CD14-positive monocyte (primary cell): Measurements from ENCODE around the gene VAV2. TPM values are rescaled to one million over a fixed set of nuclear protein-coding genes. Genes with fewer than 3 reads are reported as not detected.

Source experiments
- DNase-seq, 3 donors: peaks; one replicate each; pipeline ENCODE4 v3.0.0-alpha.2; 2011 to 2022
- H2AFZ ChIP-seq: 2 replicates; pipeline ENCODE4 v1.6.0; 2012; ENCODE audit warnings: mild to moderate bottlenecking, low read depth, low read length, inconsistent platforms; ENCODE audit not compliant: insufficient read depth, poor library complexity, severe bottlenecking
- H3K27ac ChIP-seq, 2 donors: 1 replicate in 1 of 2; 2 replicates in 1 of 2; pipeline ENCODE4 v1.5.1; 2012 to 2013; ENCODE audit warnings: low read length in 2 of 2, control low read depth in 1 of 2, inconsistent platforms in 1 of 2, low read depth in 1 of 2, mild to moderate bottlenecking in 1 of 2
- H3K27me3 ChIP-seq, 2 donors: one replicate each; pipeline versions ENCODE4 v1.6.0 to v1.6.1; 2011 to 2013; ENCODE audit warnings: low read length in 2 of 2; ENCODE audit not compliant: control insufficient read depth in 2 of 2, insufficient read depth in 2 of 2
- H3K36me3 ChIP-seq, 2 donors: replicated peaks in 1 of 2; 1 replicate in 1 of 2; 2 replicates in 1 of 2; pipeline versions ENCODE4 v1.5.1 to v1.6.1; 2012 to 2013; ENCODE audit warnings: low read length in 2 of 2, control low read depth in 1 of 2, inconsistent platforms in 1 of 2, mild to moderate bottlenecking in 1 of 2; ENCODE audit not compliant: insufficient read depth in 2 of 2, control insufficient read depth in 1 of 2
- H3K4me1 ChIP-seq, 2 donors: 1 replicate in 1 of 2; 2 replicates in 1 of 2; pipeline versions ENCODE4 v1.5.1 to v1.6.1; 2012 to 2013; ENCODE audit warnings: low read length in 2 of 2, control low read depth in 1 of 2, inconsistent platforms in 1 of 2, mild to moderate bottlenecking in 1 of 2, moderate library complexity in 1 of 2; ENCODE audit not compliant: insufficient read depth in 2 of 2, control insufficient read depth in 1 of 2
- H3K4me2 ChIP-seq: replicated peaks from 2 replicates; pipeline ENCODE3; 2012; ENCODE audit warnings: low read length, moderate library complexity, mild to moderate bottlenecking; ENCODE audit not compliant: poor library complexity, severe bottlenecking; ENCODE audit errors: extremely low read depth
- H3K4me3 ChIP-seq, 3 experiments: fragments of 200-600 bp in 1 of 3; sonication (generic) in 1 of 3; replicated peaks in 1 of 3; 1 replicate in 2 of 3; 2 replicates in 1 of 3; pipeline ENCODE4 v1.5.1; 2011 to 2013; ENCODE audit warnings: low read length in 3 of 3, mild to moderate bottlenecking in 3 of 3, control low read depth in 2 of 3, low read depth in 2 of 3, inconsistent platforms in 1 of 3, moderate library complexity in 1 of 3
- H3K79me2 ChIP-seq: 2 replicates; pipeline ENCODE4 v1.6.0; 2012; ENCODE audit warnings: mild to moderate bottlenecking, control low read depth, inconsistent platforms, low read length, moderate library complexity; ENCODE audit not compliant: insufficient read depth
- H3K9ac ChIP-seq: 2 replicates; pipeline ENCODE4 v1.6.0; 2017; ENCODE audit warnings: low read length, mild to moderate bottlenecking; ENCODE audit not compliant: insufficient read depth, poor library complexity, severe bottlenecking
- H3K9me3 ChIP-seq, 2 donors: replicated peaks in 1 of 2; 1 replicate in 1 of 2; 2 replicates in 1 of 2; pipeline versions ENCODE4 v1.5.1 to v1.6.1; 2012 to 2013; ENCODE audit warnings: low read length in 2 of 2, control low read depth in 1 of 2; ENCODE audit not compliant: control insufficient read depth in 1 of 2, insufficient read depth in 1 of 2
- H4K20me1 ChIP-seq: 2 replicates; pipeline ENCODE4 v1.6.0; 2012; ENCODE audit warnings: mild to moderate bottlenecking, low read length, control low read depth, moderate library complexity; ENCODE audit not compliant: insufficient read depth
- H3K27ac Mint-ChIP-seq, 7 donors: one replicate each; pipeline ENCODE4 v1.8.0; 2020; ENCODE audit warnings: mild to moderate bottlenecking in 7 of 7, mixed read lengths in 7 of 7, moderate library complexity in 6 of 7, inconsistent platforms in 2 of 7
- H3K27me3 Mint-ChIP-seq, 3 donors: one replicate each; pipeline ENCODE4 v1.8.0; 2021 to 2022; ENCODE audit warnings: low read depth in 3 of 3, mild to moderate bottlenecking in 3 of 3, mixed read lengths in 3 of 3, moderate library complexity in 3 of 3, inconsistent platforms in 1 of 3
- H3K36me3 Mint-ChIP-seq, 2 donors: one replicate each; pipeline ENCODE4 v1.8.0; 2020; ENCODE audit warnings: mixed read lengths in 2 of 2, inconsistent platforms in 1 of 2, mild to moderate bottlenecking in 1 of 2
- H3K4me1 Mint-ChIP-seq: one replicate; pipeline ENCODE4 v1.8.0; 2020; ENCODE audit warnings: mild to moderate bottlenecking, mixed read lengths
- H3K4me3 Mint-ChIP-seq, 2 donors: one replicate each; pipeline ENCODE4 v1.8.0; 2020; ENCODE audit warnings: mild to moderate bottlenecking in 2 of 2, mixed read lengths in 2 of 2, moderate library complexity in 1 of 2
- H3K9me3 Mint-ChIP-seq, 7 donors: one replicate each; pipeline ENCODE4 v1.8.0; 2020 to 2022; ENCODE audit warnings: mixed read lengths in 7 of 7, mild to moderate bottlenecking in 6 of 7, moderate library complexity in 6 of 7, inconsistent platforms in 2 of 7
- CTCF ChIP-seq: fragments of 200-600 bp; IDR thresholded peaks from one replicate; pipeline ENCODE4 v1.8.0; 2022; ENCODE audit warnings: antibody characterized with exemption, mild to moderate bottlenecking
- WGBS: methylation state at CpG from one replicate; pipeline ENCODE4 v1.1.5; 2013; ENCODE audit warnings: missing lambda C conversion rate; ENCODE audit not compliant: insufficient coverage; 5-methylcytosine and 5-hydroxymethylcytosine counted together
- intact Hi-C, 2 donors: fragments of 100-400 bp; cut with micrococcal nuclease; formaldehyde crosslinking; loops; one replicate each; pipeline versions ENCODE4 v1.15.0 to v1.15.1; 2023
- polyA plus RNA-seq, 3 donors: library from polyadenylated mRNA; depleted of rRNA in 1 of 3; unstranded in 2 of 3; stranded (reverse) in 1 of 3; fragments of 300-500 nt in 2 of 3; fragments of >200 nt in 1 of 3; fragmentation: Illumina TruSeq in 2 of 3; gene quantifications; 1 replicate in 2 of 3; 2 replicates in 1 of 3; pipeline ENCODE4 v1.2.3, GENCODE V29; 2012 to 2021

The VAV2 gene
- polyA plus RNA-seq, 3 donors = 2.3 to 13.6 (median 2.3) TPM

- Histone ChIP-seq H2AFZ (no peak overlapping the region), H3K36me3 (peaks cover 5 to 22% of the 10 kb centered on the region in 2 donors), H3K27me3 (no peaks in the 10 kb centered on the region), H3K79me2 (no peaks in the 10 kb centered on the region), H3K4me2 (no peak overlapping the region), H3K4me1 (peaks cover 40 to 51% of the 10 kb centered on the region in 2 donors), H3K4me3 (no peak overlapping the region), H3K9ac (no peak overlapping the region), H3K27ac (no peak overlapping the region), H4K20me1 (no peaks in the 10 kb centered on the region), H3K9me3 (no peaks in the 10 kb centered on the region)
- Mint-ChIP-seq H3K9me3 (peaks cover 0 to 3% (median 0%) of the 10 kb centered on the region in 7 donors), H3K27me3 (peaks cover 1 to 13% (median 5%) of the 10 kb centered on the region in 3 donors), H3K36me3 (peaks cover 41 to 59% of the 10 kb centered on the region in 2 donors), H3K4me3 (peak overlapping the region in 1 of 2 donors; percentile 46), H3K4me1 (peaks cover 52% of the 10 kb centered on the region), H3K27ac (peak overlapping the region in 5 of 7 donors; percentile 1 to 52 (median 12))
- DNase-seq = no peak
- TF ChIP-seq CTCF = no peak
- intact Hi-C loops = loop anchor here in 1 of 2 donors (5.0 kb wide), 1 partner anchor 305 kb away; no protein-coding TSS in a partner anchor
- WGBS = 83% methylated on average over 14 of the region's 18 CpGs
Measured at GRCh38 chr9:133791735-133792649, 200.1 kb downstream of the VAV2 start.

- no peaks in the 10 kb centered on the region for H4K20me1 ChIP-seq
Measured at GRCh38 chr9:133791069-133791468, 201.1 kb downstream of the VAV2 start.

More at GRCh38 chr9:133791069-133791468, 201.1 kb downstream of the VAV2 start:
- peaks cover 37 to 55% of the 10 kb centered on the region in 2 donors for H3K36me3 Mint-ChIP-seq
- TF ChIP-seq CTCF = no peak
- H3K9me3 Mint-ChIP-seq = peaks cover 0 to 3% (median 0%) of the 10 kb centered on the region in 7 donors
- 94% methylated on average over 8 of the region's 13 CpGs for WGBS
- Histone ChIP-seq H2AFZ (no peak overlapping the region), H3K79me2 (no peaks in the 10 kb centered on the region), H3K9ac (no peak overlapping the region), H3K9me3 (no peaks in the 10 kb centered on the region), H3K27ac (no peak overlapping the region), H3K4me3 (no peak overlapping the region), H3K36me3 (peaks cover 5 to 22% of the 10 kb centered on the region in 2 donors), H3K4me2 (no peak overlapping the region), H3K4me1 (peaks cover 49 to 60% of the 10 kb centered on the region in 2 donors), H3K27me3 (no peaks in the 10 kb centered on the region)
- no peak overlapping the region for H3K27ac Mint-ChIP-seq
- no peak for DNase-seq
- H3K4me3 Mint-ChIP-seq = no peak overlapping the region
- intact Hi-C loops = loop anchor here in 1 of 2 donors (5.0 kb wide), 1 partner anchor 306 kb away; no protein-coding TSS in a partner anchor
- H3K27me3 Mint-ChIP-seq = peaks cover 2 to 13% (median 5%) of the 10 kb centered on the region in 3 donors
- H3K4me1 Mint-ChIP-seq = peaks cover 61% of the 10 kb centered on the region
